ENCODE measurements around the gene UTP4. TPM values are rescaled to one million over a fixed set of nuclear protein-coding genes. Genes with fewer than 3 reads are reported as not detected.

UTP4 gene
- total RNA-seq, 1 experiment from 2014 or later: 61.7 TPM

- ATAC-seq: no peak
- TF ChIP-seq TCF7L2 (IDR thresholded peaks at IDR 0.05; ENCODE audit: low read depth, low read length) (no peak), REST (IDR thresholded peaks at IDR 0.05; ENCODE audit: insufficient read depth in 1 of 2, low read depth in 2 of 2, low read length in 1 of 2) (no peak), CTCF (IDR thresholded peaks at IDR 0.05) (no peak), POLR2AphosphoS5 (IDR thresholded peaks at IDR 0.05; ENCODE audit: low read depth, low read length) (no peak), SIN3A (IDR thresholded peaks at IDR 0.05; ENCODE audit: borderline replicate concordance, insufficient read depth, low read depth, low read length) (no peak)
- Histone ChIP-seq H3K36me3 (ENCODE audit: control insufficient read depth, insufficient read depth, low read length) (no peaks in the 10 kb centered on the region), H3K27ac (ENCODE audit: low read length) (no peak overlapping the region), H3K4me3 (ENCODE audit: low read depth in 2 of 2, low read length in 2 of 2) (no peak overlapping the region), H3K4me1 (ENCODE audit: control insufficient read depth, insufficient read depth, low read length) (peaks cover 6% of the 10 kb centered on the region; the same call in 1 of the 2 replicates), H3K9me3 (ENCODE audit: control insufficient read depth, insufficient read depth, low read depth, low read length) (no peaks in the 10 kb centered on the region), H3K27me3 (ENCODE audit: control insufficient read depth, insufficient read depth, low read length) (no peaks in the 10 kb centered on the region)
- intact Hi-C loops (cut with micrococcal nuclease; ENCODE audit: unreplicated experiment): no loop called here
- DNase-seq (ENCODE audit: low read depth, low spot score): no peak
- in situ Hi-C loops (cut with HindIII; ENCODE audit: low pct_unique_long_range_greater_than_20kb, low sequenced_read_pairs): no loop called here
- ChIA-PET CTCF (no interaction called here), POLR2A (interaction anchor here (0.6 kb wide), 1 partner anchor 28 kb away, joined by 3 read pairs; no protein-coding TSS in a partner anchor)
- no TSS peak for BruUV-seq (replicated peaks)
Observed at GRCh38 chr16:69094501-69094900, 37.9 kb upstream of the UTP4 start.

GRCh38 chr16:69095193-69095592, 37.3 kb upstream of the UTP4 start:
- ChIA-PET CTCF (interaction anchor here (0.7 kb wide), 1 partner anchor 704 kb away, joined by 4 read pairs; no protein-coding TSS in a partner anchor), POLR2A (no interaction called here)
- Histone ChIP-seq H3K4me3 (ENCODE audit: low read depth in 2 of 2, low read length in 2 of 2) (no peak overlapping the region), H3K36me3 (ENCODE audit: control insufficient read depth, insufficient read depth, low read length) (no peaks in the 10 kb centered on the region), H3K27ac (ENCODE audit: low read length) (no peak overlapping the region), H3K9me3 (ENCODE audit: control insufficient read depth, insufficient read depth, low read depth, low read length) (no peaks in the 10 kb centered on the region), H3K4me1 (ENCODE audit: control insufficient read depth, insufficient read depth, low read length) (no peaks in the 10 kb centered on the region), H3K27me3 (ENCODE audit: control insufficient read depth, insufficient read depth, low read length) (no peaks in the 10 kb centered on the region)
- DNase-seq (ENCODE audit: low read depth, low spot score) (no peak), ATAC-seq (no peak)
- in situ Hi-C loops (cut with HindIII; ENCODE audit: low pct_unique_long_range_greater_than_20kb, low sequenced_read_pairs): no loop called here
- no peak for TF ChIP-seq REST (IDR thresholded peaks at IDR 0.05; ENCODE audit: insufficient read depth in 1 of 2, low read depth in 2 of 2, low read length in 1 of 2)
- TF ChIP-seq SIN3A (IDR thresholded peaks at IDR 0.05; ENCODE audit: borderline replicate concordance, insufficient read depth, low read depth, low read length): no peak
- no peak for TF ChIP-seq TCF7L2 (IDR thresholded peaks at IDR 0.05; ENCODE audit: low read depth, low read length)
- TF ChIP-seq POLR2AphosphoS5 (IDR thresholded peaks at IDR 0.05; ENCODE audit: low read depth, low read length): no peak
- no peak for TF ChIP-seq CTCF (IDR thresholded peaks at IDR 0.05)
- intact Hi-C loops (cut with micrococcal nuclease; ENCODE audit: unreplicated experiment): no loop called here
- BruUV-seq (replicated peaks): no TSS peak

Measured in Panc1 (cell line).